ENCODE measurements around the gene ALG12. TPM values are rescaled to one million over a fixed set of nuclear protein-coding genes. Genes with fewer than 3 reads are reported as not detected.

Gene ALG12
- polyA plus RNA-seq, 3 donors, result 7.2 to 9.5 (median 9.0) TPM

DNA sequence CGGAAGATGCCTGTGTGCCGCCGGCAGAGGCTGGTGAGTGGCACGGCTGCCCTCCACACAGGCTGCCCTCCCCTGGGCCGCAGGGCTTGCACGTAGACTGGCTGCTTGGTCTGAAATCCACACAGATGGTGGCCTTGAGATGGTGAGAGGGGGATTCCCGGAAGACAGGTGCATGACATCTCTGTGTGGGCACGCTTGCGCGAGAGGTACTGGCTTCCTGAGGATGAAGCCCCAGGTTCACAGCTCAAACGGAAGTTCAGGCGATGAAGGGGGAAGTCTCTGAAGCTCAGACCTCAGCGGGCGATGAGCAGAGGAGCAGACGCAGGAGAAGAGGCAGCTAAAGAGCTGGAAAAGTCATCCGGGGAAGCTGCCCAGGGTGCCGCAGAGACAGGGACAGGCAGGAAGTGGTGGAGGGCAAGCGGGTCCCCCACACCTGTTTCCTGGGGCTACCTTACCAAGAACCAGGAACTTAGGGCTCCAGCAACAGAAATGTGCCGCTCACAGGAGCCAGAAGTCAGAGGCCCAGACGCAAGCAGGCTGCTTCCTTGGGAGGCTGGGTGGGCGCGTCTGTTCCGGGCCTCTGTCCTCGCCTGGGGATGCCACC is 7.4 kb upstream of the ALG12 start:
- intact Hi-C loops (cut with micrococcal nuclease), result loop anchor here in 1 of 2 donors (10.0 kb wide), 1 partner anchor 279 kb away; the partner anchor contains the start of gene SELENOO
- Histone ChIP-seq H2AFZ (ENCODE audit: insufficient read depth, low read depth, low read length, poor library complexity, severe bottlenecking) (peak overlapping the region; percentile 61), H3K4me3 (replicated peaks in 1 of 3; ENCODE audit: low read depth in 2 of 3, low read length in 3 of 3) (peak overlapping the region in 1 of 3 experiments; percentile 48), H3K36me3 (replicated peaks in 1 of 2; ENCODE audit: control insufficient read depth in 1 of 2, insufficient read depth in 2 of 2, low read length in 2 of 2) (peaks cover 2 to 10% of the 10 kb centered on the region in 2 donors), H4K20me1 (ENCODE audit: insufficient read depth, low read length) (peaks cover 3% of the 10 kb centered on the region), H3K79me2 (ENCODE audit: insufficient read depth, low read length) (no peaks in the 10 kb centered on the region), H3K9me3 (replicated peaks in 1 of 2; ENCODE audit: control insufficient read depth in 1 of 2, insufficient read depth in 1 of 2, low read length in 2 of 2) (no peaks in the 10 kb centered on the region), H3K27me3 (ENCODE audit: control insufficient read depth in 2 of 2, insufficient read depth in 2 of 2, low read length in 2 of 2) (peaks cover 0 to 3% of the 10 kb centered on the region in 2 donors), H3K4me1 (ENCODE audit: control insufficient read depth in 1 of 2, insufficient read depth in 2 of 2, low read length in 2 of 2) (peaks cover 22 to 31% of the 10 kb centered on the region in 2 donors), H3K27ac (ENCODE audit: low read depth in 1 of 2, low read length in 2 of 2) (no peak overlapping the region), H3K9ac (ENCODE audit: insufficient read depth, low read length, poor library complexity, severe bottlenecking) (no peak overlapping the region), H3K4me2 (replicated peaks; ENCODE audit: extremely low read depth, low read length, poor library complexity, severe bottlenecking) (peak overlapping the region; percentile 51)
- 5% methylated on average over 23 of the region's 24 CpGs for WGBS (ENCODE audit: insufficient coverage)
- DNase-seq, result peak; percentile 33 to 57 (median 54)
- peak overlapping the region; percentile 63 to 85 for H3K4me3 Mint-ChIP-seq
- peaks cover 2 to 10% (median 4%) of the 10 kb centered on the region in 3 donors for H3K27me3 Mint-ChIP-seq (ENCODE audit: low read depth in 3 of 3)
- peak overlapping the region in 6 of 7 donors; percentile 13 to 83 (median 52) for H3K27ac Mint-ChIP-seq
- TF ChIP-seq, protein P1, sequence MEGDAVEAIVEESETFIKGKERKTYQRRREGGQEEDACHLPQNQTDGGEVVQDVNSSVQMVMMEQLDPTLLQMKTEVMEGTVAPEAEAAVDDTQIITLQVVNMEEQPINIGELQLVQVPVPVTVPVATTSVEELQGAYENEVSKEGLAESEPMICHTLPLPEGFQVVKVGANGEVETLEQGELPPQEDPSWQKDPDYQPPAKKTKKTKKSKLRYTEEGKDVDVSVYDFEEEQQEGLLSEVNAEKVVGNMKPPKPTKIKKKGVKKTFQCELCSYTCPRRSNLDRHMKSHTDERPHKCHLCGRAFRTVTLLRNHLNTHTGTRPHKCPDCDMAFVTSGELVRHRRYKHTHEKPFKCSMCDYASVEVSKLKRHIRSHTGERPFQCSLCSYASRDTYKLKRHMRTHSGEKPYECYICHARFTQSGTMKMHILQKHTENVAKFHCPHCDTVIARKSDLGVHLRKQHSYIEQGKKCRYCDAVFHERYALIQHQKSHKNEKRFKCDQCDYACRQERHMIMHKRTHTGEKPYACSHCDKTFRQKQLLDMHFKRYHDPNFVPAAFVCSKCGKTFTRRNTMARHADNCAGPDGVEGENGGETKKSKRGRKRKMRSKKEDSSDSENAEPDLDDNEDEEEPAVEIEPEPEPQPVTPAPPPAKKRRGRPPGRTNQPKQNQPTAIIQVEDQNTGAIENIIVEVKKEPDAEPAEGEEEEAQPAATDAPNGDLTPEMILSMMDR (IDR thresholded peaks at IDR 0.05), result no peak
- no peaks in the 10 kb centered on the region for H3K9me3 Mint-ChIP-seq
- peaks cover 25 to 32% of the 10 kb centered on the region in 2 donors for H3K36me3 Mint-ChIP-seq
- peaks cover 17% of the 10 kb centered on the region for H3K4me1 Mint-ChIP-seq

DNA sequence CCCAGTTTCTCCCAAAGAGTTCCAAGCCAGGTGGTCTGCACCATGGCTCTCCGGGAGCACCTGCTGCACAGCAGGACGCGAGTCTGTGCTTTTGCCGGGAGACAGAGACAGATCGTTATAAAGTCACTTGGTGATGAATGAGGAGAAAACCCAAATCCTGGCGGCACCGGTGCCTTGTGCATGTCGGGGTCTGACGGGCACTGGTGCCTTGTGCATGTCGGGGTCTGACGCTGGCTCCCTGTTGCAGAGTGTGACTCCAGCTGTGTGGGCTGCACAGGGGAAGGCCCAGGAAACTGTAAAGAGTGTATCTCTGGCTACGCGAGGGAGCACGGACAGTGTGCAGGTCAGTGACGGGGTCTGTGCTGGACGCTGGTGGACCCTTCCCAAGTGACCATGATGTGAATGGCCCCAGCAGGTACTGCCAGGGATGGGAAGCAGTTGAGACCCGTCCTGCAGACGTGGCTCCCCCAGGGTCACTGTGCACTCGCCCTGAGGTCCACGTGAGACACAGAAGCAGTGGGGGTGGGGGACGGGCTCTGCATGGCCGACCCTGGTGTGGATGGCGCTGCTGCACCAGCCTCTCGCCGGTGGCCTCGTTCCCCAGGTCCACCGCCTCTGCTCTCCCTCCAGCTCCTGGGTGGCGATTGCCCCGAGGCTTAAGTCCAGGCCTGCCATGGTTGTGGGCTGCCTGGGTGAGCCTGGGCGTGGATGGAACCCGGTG is 6.0 kb upstream of the ALG12 start:
- 96% methylated on average over 31 of the region's 31 CpGs for WGBS (ENCODE audit: insufficient coverage)

More for the DNA sequence above, 6.0 kb upstream of the ALG12 start:
- Histone ChIP-seq H3K36me3 (replicated peaks in 1 of 2; ENCODE audit: control insufficient read depth in 1 of 2, insufficient read depth in 2 of 2, low read length in 2 of 2) (peaks cover 2 to 19% of the 10 kb centered on the region in 2 donors), H3K4me2 (replicated peaks; ENCODE audit: extremely low read depth, low read length, poor library complexity, severe bottlenecking) (no peak overlapping the region), H3K9me3 (replicated peaks in 1 of 2; ENCODE audit: control insufficient read depth in 1 of 2, insufficient read depth in 1 of 2, low read length in 2 of 2) (no peaks in the 10 kb centered on the region), H3K9ac (ENCODE audit: insufficient read depth, low read length, poor library complexity, severe bottlenecking) (no peak overlapping the region), H4K20me1 (ENCODE audit: insufficient read depth, low read length) (no peaks in the 10 kb centered on the region), H3K79me2 (ENCODE audit: insufficient read depth, low read length) (peaks cover 2% of the 10 kb centered on the region), H3K4me1 (ENCODE audit: control insufficient read depth in 1 of 2, insufficient read depth in 2 of 2, low read length in 2 of 2) (peaks cover 16 to 21% of the 10 kb centered on the region in 2 donors), H3K4me3 (replicated peaks in 1 of 3; ENCODE audit: low read depth in 2 of 3, low read length in 3 of 3) (no peak overlapping the region), H2AFZ (ENCODE audit: insufficient read depth, low read depth, low read length, poor library complexity, severe bottlenecking) (no peak overlapping the region), H3K27me3 (ENCODE audit: control insufficient read depth in 2 of 2, insufficient read depth in 2 of 2, low read length in 2 of 2) (no peaks in the 10 kb centered on the region), H3K27ac (ENCODE audit: low read depth in 1 of 2, low read length in 2 of 2) (no peak overlapping the region)
- TF ChIP-seq, protein P1 (IDR thresholded peaks at IDR 0.05), result no peak
- Mint-ChIP-seq H3K36me3 (peaks cover 32 to 45% of the 10 kb centered on the region in 2 donors), H3K4me1 (peaks cover 21% of the 10 kb centered on the region), H3K27ac (no peak overlapping the region), H3K4me3 (no peak overlapping the region), H3K27me3 (ENCODE audit: low read depth in 3 of 3) (peaks cover 2 to 10% (median 6%) of the 10 kb centered on the region in 3 donors), H3K9me3 (no peaks in the 10 kb centered on the region)
- DNase-seq, result no peak
- intact Hi-C loops (cut with micrococcal nuclease), result loop anchor here in 1 of 2 donors (10.0 kb wide), 1 partner anchor 281 kb away; the partner anchor contains the start of gene SELENOO

Measured in CD14-positive monocyte (primary cell).